GM19455 (cell line): Measurements from ENCODE around the gene SIRT1.
"Not testable (repeated sequence)": the region's sequence is repeated elsewhere in the genome, so short reads cannot be mapped to it uniquely, and the experiment has no call there.

Experiments used
- ATAC-seq: cut with Tn5 transposase; IDR thresholded peaks from one replicate; pipeline ENCODE4 v1.9.1; 2021; ENCODE audit not compliant: unreplicated experiment

SIRT1 gene

DNA sequence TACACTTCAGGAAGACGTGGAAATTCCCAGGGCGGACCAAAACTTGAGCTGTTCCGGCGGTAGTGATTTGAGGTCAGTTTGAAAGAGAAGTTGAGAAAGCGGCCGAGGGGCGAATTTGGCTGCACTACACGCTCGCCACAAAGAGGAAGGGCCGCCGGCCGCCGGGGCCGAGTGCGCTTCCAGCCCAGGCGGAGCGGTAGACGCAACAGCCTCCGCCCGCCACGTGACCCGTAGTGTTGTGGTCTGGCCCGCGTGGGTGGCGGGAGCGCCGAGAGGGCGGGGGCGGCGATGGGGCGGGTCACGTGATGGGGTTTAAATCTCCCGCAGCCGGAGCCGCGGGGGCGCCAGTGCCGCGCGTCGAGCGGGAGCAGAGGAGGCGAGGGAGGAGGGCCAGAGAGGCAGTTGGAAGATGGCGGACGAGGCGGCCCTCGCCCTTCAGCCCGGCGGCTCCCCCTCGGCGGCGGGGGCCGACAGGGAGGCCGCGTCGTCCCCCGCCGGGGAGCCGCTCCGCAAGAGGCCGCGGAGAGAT lies at the start of gene SIRT1:
Gene SIRT1 (plus strand): TSS at position 344 of the 529 bp plus-strand sequence. CDS start 66 bp downstream, at position 410.
- ATAC-seq: peak; percentile 80

DNA sequence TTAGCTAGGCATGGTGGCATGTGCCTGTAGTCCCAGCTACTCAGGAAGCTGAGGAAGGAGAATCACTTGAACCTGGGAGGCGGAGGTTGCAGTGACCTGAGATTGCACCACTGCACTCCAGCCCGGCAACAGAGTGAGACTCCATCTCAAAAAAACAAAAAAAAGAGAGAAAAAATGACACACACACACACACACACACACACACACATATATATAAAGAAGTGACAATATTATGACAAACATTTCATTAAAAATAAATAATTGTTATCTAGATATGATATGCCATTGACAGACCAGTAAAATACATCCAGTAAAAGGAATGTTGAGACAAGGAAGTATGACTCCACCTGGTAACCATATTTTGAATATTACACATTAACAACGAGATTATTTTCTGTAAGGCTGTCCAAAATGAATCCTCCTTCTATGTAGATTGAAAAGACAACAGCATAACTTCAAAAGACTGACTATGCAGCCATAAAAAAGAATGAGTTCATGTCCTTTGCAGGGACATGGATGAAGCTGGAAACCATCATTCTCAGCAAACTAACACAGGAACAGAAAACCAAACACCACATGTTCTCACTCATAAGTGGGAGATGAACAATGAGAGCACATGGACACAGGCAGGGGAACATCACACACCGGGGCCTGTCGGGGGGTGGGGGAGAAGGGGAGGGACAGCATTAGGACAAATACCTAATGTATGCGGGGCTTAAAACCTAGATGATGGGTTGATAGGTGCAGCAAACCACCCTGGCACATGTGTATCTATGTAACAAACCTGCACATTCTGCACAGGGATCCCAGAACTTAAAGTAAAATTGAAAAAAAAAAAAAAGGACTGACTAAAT lies 48.7 kb upstream of the SIRT1 start:
- ATAC-seq: not testable (repeated sequence)

DNA sequence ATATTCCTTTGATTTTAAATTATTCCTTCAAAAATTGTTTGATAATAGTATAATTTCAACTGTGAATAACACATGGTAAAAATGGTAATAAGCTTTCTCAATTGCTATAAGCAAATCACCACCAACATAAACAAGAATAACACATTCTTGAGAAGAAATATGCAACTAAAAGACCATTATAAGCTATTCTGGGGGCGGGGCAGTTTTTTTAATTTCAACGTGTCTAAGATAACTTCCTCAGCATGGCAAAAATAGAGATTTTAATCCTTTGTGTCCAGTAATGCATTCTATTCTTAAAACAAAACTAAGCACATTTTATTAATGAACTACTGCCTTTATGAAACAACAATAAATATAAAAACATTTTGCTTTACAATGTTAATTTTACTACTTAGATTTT lies 48.0 kb upstream of the SIRT1 start:
- ATAC-seq: no peak

DNA sequence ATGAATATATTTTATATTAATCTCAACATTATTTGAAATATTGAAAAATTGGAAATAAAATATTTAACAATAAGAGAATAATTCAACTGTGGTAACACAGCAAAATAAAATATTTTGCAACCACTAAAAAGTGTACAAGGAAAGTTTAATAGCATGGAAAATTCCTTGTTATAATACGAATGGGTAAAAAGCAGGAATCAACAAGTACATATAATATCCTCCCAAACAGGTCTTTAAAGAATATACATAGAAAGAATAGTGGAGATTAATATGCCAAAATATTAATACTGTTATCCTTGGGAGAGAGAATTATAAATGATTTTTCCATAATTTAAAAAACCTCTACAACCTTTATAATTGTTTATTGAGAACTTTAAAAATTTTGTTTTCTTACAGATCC lies 47.5 kb upstream of the SIRT1 start:
- ATAC-seq: no peak

DNA sequence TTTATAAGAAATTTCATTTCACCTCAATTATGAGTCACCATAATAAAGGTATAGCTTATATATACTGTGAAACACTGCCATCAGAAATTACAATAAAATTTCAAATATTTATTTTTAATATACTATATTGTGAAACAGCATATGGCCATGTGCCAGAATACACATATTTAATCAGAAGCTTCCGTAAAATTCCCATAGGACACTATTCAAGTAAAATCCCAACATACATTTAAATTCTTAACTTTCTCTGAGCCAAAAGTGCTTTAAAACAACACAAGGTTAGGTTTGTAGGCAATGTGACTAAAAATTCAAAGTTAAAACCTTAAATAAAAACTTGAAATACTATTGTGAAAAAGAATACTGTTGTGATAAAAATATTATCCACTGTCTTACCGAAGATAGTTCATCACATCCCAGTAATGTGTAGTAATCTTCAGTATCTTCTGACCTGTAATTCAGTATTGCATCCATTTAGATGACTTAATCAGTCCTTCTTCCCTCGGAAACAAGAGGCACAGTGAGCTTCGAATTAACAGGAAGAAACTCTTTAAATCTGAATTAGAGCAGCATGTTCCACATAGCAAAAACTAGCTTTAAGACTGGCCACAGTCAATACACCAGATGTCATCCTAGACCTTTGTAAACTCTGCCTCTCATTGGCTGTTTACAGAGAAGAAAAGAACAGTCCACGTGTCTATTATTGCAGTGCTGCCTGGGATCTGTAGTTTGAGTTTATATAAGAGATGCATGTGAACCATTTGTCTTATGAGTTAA lies 46.7 kb upstream of the SIRT1 start, which contains the start of gene DNAJC12:
Gene DNAJC12 (minus strand): TSS at position 648 of the 774 bp plus-strand sequence. CDS start 177 bp downstream, at position 471.
- ATAC-seq: no peak

DNA sequence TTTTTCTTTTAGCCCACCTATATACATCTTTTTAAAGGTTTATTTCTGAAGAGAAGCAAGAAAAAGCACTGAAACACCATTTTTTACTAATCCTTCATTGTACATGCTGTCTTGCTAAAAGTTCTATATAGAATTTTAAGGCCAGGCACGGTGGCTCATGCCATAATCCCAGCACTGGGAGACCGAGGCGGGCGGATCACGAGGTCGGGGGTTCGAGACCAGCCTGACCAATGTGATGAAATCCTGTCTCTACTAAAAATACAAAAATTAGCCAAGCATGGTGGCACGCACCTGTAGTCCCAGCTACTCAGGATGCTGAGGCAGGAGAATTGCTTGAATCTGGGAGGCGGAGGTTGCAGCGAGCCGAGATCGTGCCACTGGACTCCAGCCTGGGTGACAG lies 44.9 kb upstream of the SIRT1 start:
- ATAC-seq: not testable (repeated sequence)

DNA sequence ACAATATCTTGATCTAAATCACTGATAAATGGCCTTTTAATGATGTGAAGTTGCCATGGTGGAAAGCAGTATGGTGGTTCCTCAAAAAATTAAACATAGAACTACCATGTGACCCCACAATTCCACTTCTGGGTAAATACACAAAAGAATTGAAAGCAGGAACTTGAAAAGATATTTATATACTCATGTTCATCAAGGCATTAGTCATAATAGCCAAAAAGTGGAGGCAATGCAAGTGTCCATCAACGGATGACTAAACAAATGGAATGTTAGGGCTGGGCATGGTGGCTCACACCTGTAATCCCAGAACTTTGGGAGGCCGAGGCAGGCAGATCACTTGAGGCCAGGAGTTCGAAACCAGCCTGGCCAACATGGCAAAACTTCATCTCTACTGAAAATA lies 44.5 kb upstream of the SIRT1 start:
- ATAC-seq: no peak

DNA sequence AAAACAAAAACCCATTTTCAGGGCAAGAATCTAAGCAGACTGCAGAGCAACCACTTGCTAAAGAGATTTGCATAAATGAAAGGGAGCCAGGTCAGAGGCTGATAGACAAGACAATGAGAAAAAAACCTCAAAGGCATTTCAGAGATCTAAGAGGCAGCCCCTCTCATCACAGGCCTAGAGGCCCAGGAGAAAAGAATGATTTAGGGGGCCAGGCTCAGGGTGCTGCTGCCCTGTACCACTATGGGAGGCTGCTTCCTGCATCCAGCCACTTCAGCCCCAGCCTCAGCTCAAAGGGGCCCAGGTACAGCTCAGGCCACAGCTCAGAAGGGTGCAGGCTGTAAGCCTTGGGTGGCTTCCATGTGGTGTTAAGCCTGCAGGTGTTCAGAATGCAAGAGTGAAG lies 42.7 kb upstream of the SIRT1 start:
- no peak for ATAC-seq

DNA sequence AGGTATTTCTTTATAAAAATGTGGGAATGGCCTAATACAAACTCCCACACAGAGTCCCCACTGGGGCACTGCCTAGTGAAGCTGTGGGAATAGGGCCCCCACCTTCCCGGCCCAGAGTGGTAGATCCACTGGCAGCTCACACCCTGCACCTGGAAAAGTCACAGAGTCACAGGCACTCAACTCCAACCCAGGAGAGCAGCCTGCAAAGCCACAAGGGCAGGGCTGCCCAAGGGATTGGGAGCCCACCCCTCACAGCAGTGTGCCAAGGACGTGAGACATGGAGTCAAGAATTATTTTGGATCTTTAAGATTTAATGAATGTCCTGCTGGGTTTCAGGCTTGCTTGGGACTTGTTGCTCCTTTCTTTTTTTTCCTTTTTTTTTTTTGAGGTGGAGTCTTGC lies 41.2 kb upstream of the SIRT1 start:
- no peak for ATAC-seq

DNA sequence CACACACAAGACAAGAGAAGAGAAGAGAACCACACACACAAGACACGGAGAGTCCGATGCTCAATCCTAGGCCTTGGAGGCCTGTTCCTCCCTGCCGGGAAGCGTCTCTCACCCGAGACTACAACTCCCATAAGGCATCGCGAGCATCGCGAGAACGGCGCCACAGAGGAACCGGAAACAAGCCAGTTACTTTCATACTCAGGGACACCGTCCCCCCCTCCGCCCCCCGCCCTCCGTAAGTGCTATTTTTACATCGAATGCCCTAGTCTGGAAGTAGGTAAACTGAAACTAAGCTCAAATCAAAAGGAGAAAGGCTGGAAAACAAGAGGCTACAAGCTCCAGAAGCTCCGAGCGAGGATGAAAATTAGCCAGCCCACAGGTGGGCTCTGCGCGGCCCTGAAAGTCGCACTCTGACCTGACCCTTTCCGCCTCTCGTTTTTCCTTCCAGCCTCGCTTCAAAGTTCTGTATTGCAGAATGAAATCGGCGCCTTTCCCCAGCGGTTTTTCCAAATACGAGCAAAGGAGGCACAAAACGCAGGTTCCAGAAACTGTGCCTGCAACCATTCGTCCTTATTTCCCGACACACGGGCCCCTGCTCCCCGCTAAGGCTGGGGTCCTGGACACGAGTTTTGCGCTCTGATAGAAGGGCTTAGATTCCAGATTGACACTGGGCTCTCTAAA lies 35.0 kb upstream of the SIRT1 start:
- peak; percentile 92 for ATAC-seq

DNA sequence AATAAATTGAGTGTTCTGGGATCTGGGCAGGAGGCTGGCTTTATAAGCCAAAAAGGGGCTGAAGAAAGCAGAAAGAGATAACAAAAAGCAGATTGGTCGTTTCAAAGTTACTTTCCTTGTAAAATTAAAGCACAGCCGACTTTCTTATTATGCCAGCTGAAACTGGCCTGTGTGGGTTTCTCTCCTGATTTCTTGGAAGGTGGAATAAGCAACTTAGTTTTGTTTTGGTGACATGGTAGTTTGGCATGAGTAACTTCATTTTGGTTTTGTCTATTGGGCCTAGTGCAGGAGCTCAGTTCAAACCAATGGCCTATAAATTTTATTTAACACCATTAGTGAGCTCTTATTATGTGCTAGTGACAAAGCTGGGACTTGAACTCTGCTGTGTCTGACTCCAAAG lies 33.3 kb upstream of the SIRT1 start:
- no peak for ATAC-seq

DNA sequence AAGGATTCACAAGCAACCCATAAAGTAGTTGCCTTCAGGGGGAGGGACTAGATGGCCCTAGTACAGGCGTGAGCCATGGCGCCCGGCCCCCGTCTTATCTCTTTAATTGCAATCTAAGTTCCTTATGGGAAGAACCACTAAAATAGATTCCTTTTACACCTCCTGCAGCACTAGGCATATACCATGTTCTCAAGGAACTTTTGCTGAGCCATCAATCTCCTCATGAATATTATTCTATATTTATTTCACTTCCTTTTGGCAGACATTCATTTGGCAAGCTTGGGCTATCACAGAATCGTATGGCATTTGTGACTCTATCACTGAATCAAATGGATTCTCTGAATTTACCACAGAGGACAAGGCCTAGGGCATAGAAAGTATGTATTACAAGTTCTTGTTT lies 31.7 kb upstream of the SIRT1 start:
- ATAC-seq: no peak

DNA sequence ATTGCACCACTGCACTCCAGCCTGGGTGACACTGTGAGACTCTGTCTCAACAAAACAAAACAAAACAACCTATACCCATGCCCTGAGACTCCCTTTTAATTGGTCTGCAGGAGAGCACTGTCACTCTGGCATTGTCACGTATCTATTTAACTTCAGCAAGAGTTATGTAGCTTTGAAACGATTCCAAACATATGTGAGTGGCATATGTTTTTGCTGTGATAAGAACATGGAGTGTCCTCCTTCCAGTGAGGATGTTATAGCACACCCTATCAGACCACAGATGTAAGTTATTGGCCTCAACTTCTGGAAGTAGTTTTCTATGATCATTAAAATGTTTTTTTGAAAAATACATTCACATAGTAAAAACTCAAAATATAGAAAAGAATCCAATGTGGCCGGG lies 30.9 kb upstream of the SIRT1 start:
- ATAC-seq: no peak

DNA sequence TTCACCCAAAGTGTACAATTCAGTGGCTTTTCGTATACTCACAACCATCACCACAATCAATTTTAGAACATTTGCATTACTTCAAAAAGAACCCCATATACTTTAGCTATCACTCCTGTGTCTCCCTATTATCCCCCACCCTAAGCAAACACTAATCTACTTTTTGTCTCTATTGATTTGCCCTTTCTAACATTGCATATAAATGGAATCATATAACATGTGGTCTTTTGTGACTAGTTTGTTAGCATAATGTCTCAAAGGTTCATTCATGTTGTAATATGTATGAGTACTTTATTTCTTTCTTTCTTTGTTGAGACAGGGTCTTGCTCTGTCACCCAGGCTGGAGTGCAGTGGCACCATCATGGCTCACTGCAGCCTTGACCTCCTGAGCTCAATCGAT lies 25.5 kb upstream of the SIRT1 start:
- ATAC-seq: no peak

DNA sequence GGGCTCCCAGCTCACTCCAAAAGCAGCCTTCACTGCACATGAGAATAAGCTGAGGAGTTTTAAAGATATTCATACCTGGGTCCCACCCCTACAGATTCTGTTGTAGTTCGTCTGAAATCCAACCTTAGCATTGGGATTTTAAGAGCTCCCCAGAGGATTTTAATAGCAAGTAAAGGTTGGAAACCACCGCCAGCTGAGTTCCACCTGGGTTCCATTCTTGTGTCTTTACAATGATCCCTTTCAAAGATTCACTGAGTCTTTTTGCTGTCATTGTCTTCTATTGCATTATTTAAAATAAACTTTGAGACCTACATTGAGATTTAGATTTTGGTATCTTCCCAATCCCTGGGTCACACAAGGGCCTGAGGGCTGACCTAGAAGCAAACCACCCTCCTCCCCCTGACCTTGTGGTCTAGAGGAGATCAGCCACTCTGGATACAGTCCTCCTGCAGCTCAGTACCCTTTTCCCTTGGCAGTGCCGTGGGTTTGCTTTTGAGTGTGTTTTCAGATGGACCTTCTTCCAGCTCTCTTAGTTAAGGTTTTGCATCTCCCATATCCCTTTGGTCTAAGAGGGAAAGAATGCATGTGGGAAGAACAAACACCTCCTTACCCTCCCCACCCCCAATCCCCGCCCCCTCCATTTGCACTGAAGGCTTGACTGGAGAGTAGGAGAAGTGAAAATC lies 22.6 kb upstream of the SIRT1 start:
- no peak for ATAC-seq

DNA sequence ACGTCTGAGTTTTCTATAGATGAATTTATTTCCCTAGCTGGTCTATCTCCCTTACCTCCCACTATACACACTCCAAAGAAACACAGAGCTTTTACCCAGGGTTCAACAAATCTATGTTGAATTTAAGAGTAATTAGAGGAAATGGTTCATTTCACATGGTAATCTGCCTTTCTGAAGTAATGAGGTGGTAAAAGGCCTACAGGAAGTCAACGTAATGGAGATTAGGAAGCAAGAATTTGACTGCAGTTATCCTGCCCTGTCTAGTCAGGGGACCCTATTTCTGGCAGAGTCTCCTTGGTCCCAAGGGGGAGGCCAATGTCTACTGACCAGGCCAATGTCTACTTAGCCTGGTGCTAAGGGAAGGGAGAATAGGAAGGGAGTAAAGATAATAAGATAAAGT lies 21.4 kb upstream of the SIRT1 start:
- ATAC-seq: no peak

DNA sequence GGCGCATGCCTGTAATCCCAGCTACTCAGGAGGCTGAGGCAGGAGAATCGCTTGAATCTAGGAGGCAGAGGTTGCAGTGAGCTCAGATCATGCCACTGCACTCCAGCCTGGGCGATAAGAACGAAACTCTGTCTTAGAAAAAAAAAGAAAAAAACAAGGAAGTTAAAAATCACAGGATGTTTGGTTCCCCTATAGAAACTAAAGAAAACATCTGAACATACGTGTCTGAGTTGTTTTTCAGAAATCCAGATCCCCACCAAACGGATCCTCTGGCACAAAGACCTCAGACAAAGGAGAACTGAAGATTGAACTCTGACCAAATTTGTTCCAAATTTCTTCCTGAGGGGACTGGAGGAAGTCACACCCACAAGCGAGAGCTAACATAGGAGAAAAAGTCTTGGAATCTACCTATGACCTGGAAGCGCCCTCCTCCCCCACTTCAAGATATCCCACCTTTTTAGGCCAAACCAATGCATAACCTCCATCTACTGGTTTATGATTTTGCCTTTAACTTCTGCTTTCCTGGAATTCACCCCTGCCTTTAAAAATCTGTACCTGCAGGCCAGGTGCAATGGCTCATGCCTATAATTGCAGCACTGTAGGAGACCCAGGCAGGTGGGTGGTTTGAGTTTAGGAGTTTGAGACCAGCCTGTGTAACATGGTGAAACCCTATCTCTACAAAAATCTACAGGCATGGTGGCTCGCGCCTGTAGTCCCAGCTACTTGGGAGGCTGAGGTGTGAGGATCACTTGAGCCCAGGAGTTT lies 19.7 kb upstream of the SIRT1 start:
- ATAC-seq: no peak

DNA sequence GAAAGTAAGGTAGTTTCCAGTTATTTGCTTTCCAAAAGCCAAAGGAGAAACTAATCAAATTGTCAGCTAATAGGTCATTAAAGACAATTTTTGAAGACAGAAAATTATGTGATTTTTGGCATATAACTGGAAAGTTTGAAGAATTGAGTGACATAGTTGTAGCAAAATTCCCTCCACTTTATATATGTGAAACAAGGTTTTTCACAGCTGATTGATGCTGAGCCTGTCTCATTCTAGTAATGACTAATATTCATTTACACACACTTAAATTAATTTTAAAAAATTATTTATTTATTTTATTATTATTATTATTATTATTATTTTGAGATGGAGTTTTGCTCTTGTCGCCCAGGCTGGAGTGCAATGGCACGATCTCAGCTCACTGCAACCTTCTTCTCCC lies 16.3 kb upstream of the SIRT1 start:
- ATAC-seq: no peak

DNA sequence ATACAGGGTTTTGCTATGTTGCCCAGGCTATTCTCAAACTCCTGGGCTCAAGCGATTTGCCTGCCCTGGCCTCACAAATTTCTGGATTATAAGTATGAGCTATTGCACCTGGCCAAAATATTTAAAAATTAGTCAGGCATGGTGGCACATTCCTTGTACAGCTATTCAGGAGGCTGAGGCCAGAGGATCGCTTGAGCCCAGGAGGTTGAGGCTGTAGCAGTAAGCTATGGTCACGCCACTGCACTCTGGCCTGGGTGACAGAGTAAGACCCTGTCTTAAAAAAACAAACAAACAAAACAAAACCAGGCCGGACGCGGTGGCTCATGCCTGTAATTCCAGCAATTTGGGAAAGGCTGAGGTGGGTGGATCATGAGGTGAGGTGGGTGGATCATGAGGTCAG lies 14.5 kb upstream of the SIRT1 start:
- no peak for ATAC-seq
